ENCODE data around the gene EPN2. TPM values are rescaled to one million over a fixed set of nuclear protein-coding genes. Genes with fewer than 3 reads are reported as not detected.

Gene EPN2
- polyA plus RNA-seq, 1 experiment = 21.2 TPM

- TF ChIP-seq, protein P1, sequence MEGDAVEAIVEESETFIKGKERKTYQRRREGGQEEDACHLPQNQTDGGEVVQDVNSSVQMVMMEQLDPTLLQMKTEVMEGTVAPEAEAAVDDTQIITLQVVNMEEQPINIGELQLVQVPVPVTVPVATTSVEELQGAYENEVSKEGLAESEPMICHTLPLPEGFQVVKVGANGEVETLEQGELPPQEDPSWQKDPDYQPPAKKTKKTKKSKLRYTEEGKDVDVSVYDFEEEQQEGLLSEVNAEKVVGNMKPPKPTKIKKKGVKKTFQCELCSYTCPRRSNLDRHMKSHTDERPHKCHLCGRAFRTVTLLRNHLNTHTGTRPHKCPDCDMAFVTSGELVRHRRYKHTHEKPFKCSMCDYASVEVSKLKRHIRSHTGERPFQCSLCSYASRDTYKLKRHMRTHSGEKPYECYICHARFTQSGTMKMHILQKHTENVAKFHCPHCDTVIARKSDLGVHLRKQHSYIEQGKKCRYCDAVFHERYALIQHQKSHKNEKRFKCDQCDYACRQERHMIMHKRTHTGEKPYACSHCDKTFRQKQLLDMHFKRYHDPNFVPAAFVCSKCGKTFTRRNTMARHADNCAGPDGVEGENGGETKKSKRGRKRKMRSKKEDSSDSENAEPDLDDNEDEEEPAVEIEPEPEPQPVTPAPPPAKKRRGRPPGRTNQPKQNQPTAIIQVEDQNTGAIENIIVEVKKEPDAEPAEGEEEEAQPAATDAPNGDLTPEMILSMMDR (IDR thresholded peaks at IDR 0.05; ENCODE audit: insufficient read depth, low read depth, low read length) = no peak
- ChIA-PET POLR2A (no interaction called here), CTCF (interaction anchor here (1.0 kb wide), 1 partner anchor 11 kb away, joined by 3 read pairs; no protein-coding TSS in a partner anchor)
- no peak overlapping the region for H3K4me3 ChIP-seq (ENCODE audit: low read depth, low read length)
- no peak for DNase-seq (ENCODE audit: low read depth)
- H3K27me3 ChIP-seq (ENCODE audit: control insufficient read depth, insufficient read depth, low read length) = no peaks in the 10 kb centered on the region
- H3K36me3 ChIP-seq (ENCODE audit: control insufficient read depth, insufficient read depth, low read length) = no peaks in the 10 kb centered on the region
These were observed 13.4 kb downstream of the EPN2 start for GRCh38 chr17:19250421-19251173.

- POLR2A ChIA-PET = no interaction called here
- DNase-seq (ENCODE audit: low read depth) = no peak
- no peak overlapping the region for H3K4me3 ChIP-seq (ENCODE audit: low read depth, low read length)
- CTCF ChIA-PET = no interaction called here
- TF ChIP-seq, protein P1 (IDR thresholded peaks at IDR 0.05; ENCODE audit: insufficient read depth, low read depth, low read length) = no peak
- H3K36me3 ChIP-seq (ENCODE audit: control insufficient read depth, insufficient read depth, low read length) = no peaks in the 10 kb centered on the region
- H3K27me3 ChIP-seq (ENCODE audit: control insufficient read depth, insufficient read depth, low read length) = no peaks in the 10 kb centered on the region
These were observed 15.9 kb downstream of the EPN2 start for GRCh38 chr17:19253112-19253511.

GRCh38 chr17:19254651-19255050 lies 17.5 kb downstream of the EPN2 start:
- ChIA-PET CTCF (no interaction called here), POLR2A (no interaction called here)
- Histone ChIP-seq H3K4me3 (ENCODE audit: low read depth, low read length) (no peak overlapping the region), H3K27me3 (ENCODE audit: control insufficient read depth, insufficient read depth, low read length) (no peaks in the 10 kb centered on the region), H3K36me3 (ENCODE audit: control insufficient read depth, insufficient read depth, low read length) (no peaks in the 10 kb centered on the region)
- TF ChIP-seq, protein P1 (IDR thresholded peaks at IDR 0.05; ENCODE audit: insufficient read depth, low read depth, low read length) = no peak
- DNase-seq (ENCODE audit: low read depth) = no peak

DNA sequence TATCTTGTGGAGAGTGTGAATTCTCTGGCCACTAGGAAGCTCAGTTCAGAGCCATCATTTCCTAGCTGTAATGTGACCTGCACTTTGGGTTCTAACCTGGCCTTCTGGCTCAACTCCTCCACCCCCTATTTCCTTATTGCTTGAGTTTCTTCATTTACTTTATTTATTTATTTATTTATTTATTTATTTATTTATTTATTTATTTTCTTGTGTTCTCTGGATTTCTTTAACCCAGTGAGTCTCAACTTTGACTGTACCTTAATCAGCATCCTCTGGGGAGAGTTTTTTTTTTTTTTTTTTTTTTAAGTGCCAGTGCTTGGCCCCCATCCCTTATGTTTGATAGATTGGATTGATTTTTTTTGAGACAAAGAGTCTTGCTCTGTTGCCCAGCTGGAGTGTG lies 18.1 kb downstream of the EPN2 start:
- TF ChIP-seq, protein P1 (IDR thresholded peaks at IDR 0.05; ENCODE audit: insufficient read depth, low read depth, low read length) = no peak
- CTCF ChIA-PET = interaction anchor here (0.7 to 0.8 kb wide), 2 partner anchors 19 to 67 kb away, joined by 3 to 4 read pairs; no protein-coding TSS in a partner anchor

GRCh38 chr17:19258371-19258770 lies 21.2 kb downstream of the EPN2 start:
- ChIA-PET POLR2A (no interaction called here), CTCF (interaction anchor here (1.1 kb wide), 1 partner anchor 9 kb away, joined by 5 read pairs; no protein-coding TSS in a partner anchor)
- TF ChIP-seq, protein P1 (IDR thresholded peaks at IDR 0.05; ENCODE audit: insufficient read depth, low read depth, low read length) = no peak
- DNase-seq (ENCODE audit: low read depth) = no peak
- Histone ChIP-seq H3K27me3 (ENCODE audit: control insufficient read depth, insufficient read depth, low read length) (no peaks in the 10 kb centered on the region), H3K36me3 (ENCODE audit: control insufficient read depth, insufficient read depth, low read length) (no peaks in the 10 kb centered on the region), H3K4me3 (ENCODE audit: low read depth, low read length) (no peak overlapping the region)

More for the DNA sequence above, 18.1 kb downstream of the EPN2 start:
- Histone ChIP-seq H3K4me3 (ENCODE audit: low read depth, low read length) (no peak overlapping the region), H3K27me3 (ENCODE audit: control insufficient read depth, insufficient read depth, low read length) (no peaks in the 10 kb centered on the region), H3K36me3 (ENCODE audit: control insufficient read depth, insufficient read depth, low read length) (no peaks in the 10 kb centered on the region)
- no peak for DNase-seq (ENCODE audit: low read depth)
- POLR2A ChIA-PET = no interaction called here

Data from BJ (cell line).